Endothelial cell (in vitro differentiated cells): ENCODE measurements around the gene TDRD7. TPM values are rescaled to one million over a fixed set of nuclear protein-coding genes. Genes with fewer than 3 reads are reported as not detected.

Experiments used
- DNase-seq: peaks from one replicate; pipeline ENCODE4 v3.0.0; 2021; ENCODE audit warnings: low spot score
- H3K27ac Mint-ChIP-seq: one replicate; pipeline ENCODE4 v1.8.0; 2021; ENCODE audit warnings: mixed read lengths, inconsistent platforms; ENCODE audit not compliant: unreplicated experiment
- H3K27me3 Mint-ChIP-seq: one replicate; pipeline ENCODE4 v1.8.0; 2021; ENCODE audit warnings: mild to moderate bottlenecking, moderate library complexity, mixed read lengths, inconsistent platforms; ENCODE audit not compliant: unreplicated experiment
- H3K36me3 Mint-ChIP-seq: one replicate; pipeline ENCODE4 v1.8.0; 2021; ENCODE audit warnings: mild to moderate bottlenecking, low read depth, mixed read lengths, inconsistent platforms; ENCODE audit not compliant: unreplicated experiment
- H3K4me1 Mint-ChIP-seq: one replicate; pipeline ENCODE4 v1.8.0; 2021; ENCODE audit warnings: mild to moderate bottlenecking, mixed read lengths, inconsistent platforms; ENCODE audit not compliant: unreplicated experiment
- H3K4me3 Mint-ChIP-seq: one replicate; pipeline ENCODE4 v1.8.0; 2021; ENCODE audit warnings: mild to moderate bottlenecking, mixed read lengths, inconsistent platforms; ENCODE audit not compliant: unreplicated experiment
- H3K9me3 Mint-ChIP-seq: one replicate; pipeline ENCODE4 v1.8.0; 2021; ENCODE audit warnings: mixed read lengths, inconsistent platforms; ENCODE audit not compliant: unreplicated experiment
- CTCF ChIP-seq: fragments of 200-600 bp; sonication (generic); IDR thresholded peaks from one replicate; pipeline ENCODE4 v1.5.0; 2021; ENCODE audit warnings: antibody characterized with exemption; ENCODE audit not compliant: unreplicated experiment
- total RNA-seq: library from RNA; stranded (reverse); fragmentation: NEBNext Ultra II Directional; extraction: Animal tissue kit (Norgen Biotek cat#: 25700); gene quantifications from one replicate; pipeline ENCODE4 v1.2.1, GENCODE V29; 2021; ENCODE audit not compliant: unreplicated experiment

TDRD7 gene
- total RNA-seq, 1 donor from 2014 or later: 17.5 TPM

DNA sequence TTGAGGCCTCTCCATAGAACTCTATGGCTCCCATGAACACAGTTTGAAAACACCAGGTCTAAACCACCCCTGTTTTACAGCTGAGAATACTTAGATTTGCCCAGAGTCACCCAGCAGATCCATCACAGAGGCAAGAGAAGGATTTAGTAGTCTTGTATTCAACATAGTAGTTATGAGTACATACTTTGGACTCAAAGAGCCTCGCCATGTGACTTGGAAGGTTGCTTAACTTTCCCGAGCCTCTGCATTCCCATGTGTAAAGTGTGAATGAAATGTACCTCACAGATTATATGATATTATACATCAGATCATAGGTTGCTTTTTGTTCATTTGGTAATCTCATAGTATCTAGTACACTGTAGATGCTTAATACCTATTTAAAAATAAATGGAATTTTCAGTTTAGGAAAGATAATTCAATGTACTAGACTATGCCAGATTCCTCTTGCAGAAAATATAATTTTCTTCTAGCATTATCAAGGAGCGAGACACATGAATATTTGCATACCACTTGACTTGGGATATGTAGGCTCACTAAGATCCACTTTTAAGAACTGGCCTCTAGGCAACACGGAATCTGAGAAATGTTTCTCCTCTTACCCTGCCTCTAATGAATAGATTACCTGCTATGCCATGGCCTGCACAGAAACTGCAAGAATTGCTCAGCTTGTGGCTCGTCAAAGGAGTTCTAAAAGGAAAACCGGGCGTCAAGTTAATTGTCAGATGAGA, 18.6 kb downstream of the TDRD7 start:
- no peak for DNase-seq
- no peak for TF ChIP-seq CTCF
- Mint-ChIP-seq H3K4me3 (no peak overlapping the region), H3K36me3 (peaks cover 12% of the 10 kb centered on the region), H3K9me3 (no peaks in the 10 kb centered on the region), H3K4me1 (peaks cover 6% of the 10 kb centered on the region), H3K27me3 (no peaks in the 10 kb centered on the region), H3K27ac (no peak overlapping the region)

DNA sequence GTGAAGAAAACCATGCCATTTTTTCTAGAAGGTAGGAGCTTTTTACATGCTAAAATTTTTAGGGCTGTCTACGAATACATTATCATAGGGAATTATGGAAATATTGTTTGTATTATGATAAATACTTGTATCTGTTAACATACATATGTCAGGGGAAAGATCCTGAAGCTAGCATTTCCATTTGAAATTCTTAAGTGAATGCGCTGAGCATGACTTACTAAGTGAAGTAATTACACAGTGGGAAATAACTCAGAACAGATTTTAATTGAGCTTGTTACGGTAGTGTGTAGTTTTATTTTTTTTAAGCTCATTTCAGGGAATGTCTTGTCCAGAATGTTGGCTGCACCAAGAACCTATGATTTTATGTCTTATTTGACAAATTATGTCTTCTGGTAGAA, 19.1 kb downstream of the TDRD7 start:
- H3K4me1 Mint-ChIP-seq: peaks cover 6% of the 10 kb centered on the region
- H3K27me3 Mint-ChIP-seq: no peaks in the 10 kb centered on the region
- no peak overlapping the region for H3K27ac Mint-ChIP-seq
- H3K36me3 Mint-ChIP-seq: peaks cover 12% of the 10 kb centered on the region
- TF ChIP-seq CTCF: no peak
- H3K9me3 Mint-ChIP-seq: no peaks in the 10 kb centered on the region
- DNase-seq: no peak
- H3K4me3 Mint-ChIP-seq: no peak overlapping the region

- Mint-ChIP-seq H3K27ac (no peak overlapping the region), H3K27me3 (no peaks in the 10 kb centered on the region), H3K4me1 (peaks cover 6% of the 10 kb centered on the region), H3K36me3 (peaks cover 12% of the 10 kb centered on the region), H3K9me3 (no peaks in the 10 kb centered on the region), H3K4me3 (no peak overlapping the region)
- no peak for TF ChIP-seq CTCF
- no peak for DNase-seq
Observed at GRCh38 chr9:97431549-97432143, 19.8 kb downstream of the TDRD7 start.

DNA sequence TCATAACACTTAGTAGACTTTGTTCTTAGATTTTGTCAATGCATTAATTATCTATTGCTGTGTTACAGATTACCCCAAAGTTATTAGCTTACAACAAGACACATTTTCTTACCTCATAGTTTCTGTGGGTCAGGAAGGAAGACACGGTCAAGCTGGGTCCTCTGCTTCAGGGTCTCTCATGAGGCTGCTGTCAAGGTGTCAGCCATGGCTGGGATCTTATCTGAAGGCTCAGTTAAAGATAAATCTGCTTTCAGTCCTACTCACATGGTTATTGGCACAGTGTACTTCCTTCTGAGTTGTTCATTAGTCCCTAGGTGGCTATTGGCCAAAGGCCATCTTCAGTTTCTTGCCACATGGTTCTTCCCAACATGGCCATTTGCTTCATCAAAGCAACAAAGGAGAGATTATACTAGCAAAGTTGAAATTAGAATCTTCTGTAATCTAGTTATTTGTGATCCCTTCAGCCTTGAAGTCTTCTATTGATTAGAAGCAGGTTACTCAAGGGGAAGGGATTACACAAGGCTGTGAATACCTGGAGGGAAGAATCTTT, 25.2 kb downstream of the TDRD7 start:
- DNase-seq: no peak
- H3K4me3 Mint-ChIP-seq: no peak overlapping the region
- no peaks in the 10 kb centered on the region for H3K4me1 Mint-ChIP-seq
- no peak overlapping the region for H3K27ac Mint-ChIP-seq
- H3K9me3 Mint-ChIP-seq: no peaks in the 10 kb centered on the region
- no peak for TF ChIP-seq CTCF
- no peaks in the 10 kb centered on the region for H3K36me3 Mint-ChIP-seq
- peaks cover 1% of the 10 kb centered on the region for H3K27me3 Mint-ChIP-seq

- H3K36me3 Mint-ChIP-seq: no peaks in the 10 kb centered on the region
- no peak overlapping the region for H3K27ac Mint-ChIP-seq
- TF ChIP-seq CTCF: no peak
- H3K27me3 Mint-ChIP-seq: peaks cover 1% of the 10 kb centered on the region
- H3K9me3 Mint-ChIP-seq: no peaks in the 10 kb centered on the region
- H3K4me3 Mint-ChIP-seq: no peak overlapping the region
- DNase-seq: no peak
- no peaks in the 10 kb centered on the region for H3K4me1 Mint-ChIP-seq
Observed at GRCh38 chr9:97438257-97438656, 26.4 kb downstream of the TDRD7 start.
